GM10266 (cell line): ENCODE data around the gene PSORS1C2.

Experiments
- DNase-seq: peaks from one replicate; pipeline ENCODE4 v3.0.0; 2012; ENCODE audit errors: extremely low spot score
- CTCF ChIP-seq: IDR thresholded peaks from 2 replicates; pipeline ENCODE4 v1.5.1; 2012; ENCODE audit warnings: mild to moderate bottlenecking, low read depth; ENCODE audit not compliant: control insufficient read depth, insufficient read depth; ENCODE audit errors: missing control alignments

PSORS1C2 gene

DNA sequence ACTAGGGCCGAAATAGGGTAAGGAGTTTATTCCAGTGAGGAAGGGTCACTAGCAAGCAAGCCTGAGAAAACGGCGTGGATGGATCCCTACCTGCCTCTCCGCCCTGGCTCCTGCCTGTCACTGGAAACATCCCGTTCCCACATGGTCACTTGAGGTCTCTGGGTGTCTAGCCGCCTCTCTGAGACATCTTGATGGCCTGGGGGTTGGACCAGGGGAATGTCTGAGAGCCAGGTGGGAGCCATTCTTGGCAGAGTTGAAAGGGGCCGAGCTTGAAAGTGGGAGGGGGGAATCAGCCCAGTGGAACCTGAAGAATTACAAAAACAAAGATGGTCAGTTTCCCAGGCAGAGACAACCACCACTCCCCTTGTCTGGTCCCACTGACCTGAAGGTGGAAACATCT is 17.8 kb upstream of the PSORS1C2 start:
- no peak for DNase-seq
- TF ChIP-seq CTCF: no peak

DNA sequence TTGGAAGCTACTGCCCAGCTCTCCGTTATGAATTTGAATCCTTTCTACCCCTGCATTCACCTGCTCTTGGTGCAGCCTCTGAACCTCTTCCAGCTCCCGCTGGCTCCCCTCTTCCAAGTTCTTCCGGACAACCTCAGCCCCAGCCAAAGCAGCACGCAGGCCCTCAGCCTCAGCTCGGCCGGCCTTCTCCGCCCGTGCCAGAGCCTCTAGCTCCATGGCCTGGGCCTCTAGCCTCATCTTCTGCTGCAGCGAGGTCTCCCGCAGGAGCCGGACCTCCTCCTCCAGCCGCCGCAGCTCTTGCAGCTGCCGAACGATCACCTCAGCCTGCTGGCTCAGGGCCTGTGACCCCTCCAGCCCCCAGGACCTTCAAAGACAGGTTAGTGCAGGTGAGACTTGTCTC is 15.6 kb upstream of the PSORS1C2 start:
- TF ChIP-seq CTCF: no peak
- no peak for DNase-seq

GRCh38 chr6:31152781-31153180 is 13.9 kb upstream of the PSORS1C2 start:
- no peak for TF ChIP-seq CTCF
- no peak for DNase-seq

- TF ChIP-seq CTCF: no peak
- no peak for DNase-seq
These were observed 11.1 kb upstream of the PSORS1C2 start for GRCh38 chr6:31149827-31150447.

DNA sequence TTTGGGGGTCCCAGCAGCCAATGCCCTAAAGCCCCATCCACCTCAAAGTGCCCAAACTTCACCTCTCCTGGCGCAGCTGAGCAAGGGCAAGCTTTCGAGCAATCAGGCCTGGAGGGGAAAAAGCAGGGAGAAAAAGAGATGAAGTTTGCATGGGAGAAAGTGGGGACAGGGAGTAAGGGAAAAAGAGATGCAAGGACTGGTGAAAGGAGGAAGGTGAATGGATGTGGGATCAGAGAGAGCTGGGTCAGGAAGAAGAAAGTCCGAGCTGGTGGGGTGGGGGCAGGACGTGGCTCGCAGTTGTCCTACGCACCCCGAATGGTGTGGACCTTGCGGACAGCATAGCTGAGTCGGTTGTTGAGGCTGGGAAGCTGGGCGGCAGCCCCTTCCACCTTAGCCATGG is 6.5 kb upstream of the PSORS1C2 start:
- no peak for DNase-seq
- TF ChIP-seq CTCF: no peak

GRCh38 chr6:31144970-31145340 is 6.1 kb upstream of the PSORS1C2 start:
- DNase-seq: no peak
- TF ChIP-seq CTCF: no peak

DNA sequence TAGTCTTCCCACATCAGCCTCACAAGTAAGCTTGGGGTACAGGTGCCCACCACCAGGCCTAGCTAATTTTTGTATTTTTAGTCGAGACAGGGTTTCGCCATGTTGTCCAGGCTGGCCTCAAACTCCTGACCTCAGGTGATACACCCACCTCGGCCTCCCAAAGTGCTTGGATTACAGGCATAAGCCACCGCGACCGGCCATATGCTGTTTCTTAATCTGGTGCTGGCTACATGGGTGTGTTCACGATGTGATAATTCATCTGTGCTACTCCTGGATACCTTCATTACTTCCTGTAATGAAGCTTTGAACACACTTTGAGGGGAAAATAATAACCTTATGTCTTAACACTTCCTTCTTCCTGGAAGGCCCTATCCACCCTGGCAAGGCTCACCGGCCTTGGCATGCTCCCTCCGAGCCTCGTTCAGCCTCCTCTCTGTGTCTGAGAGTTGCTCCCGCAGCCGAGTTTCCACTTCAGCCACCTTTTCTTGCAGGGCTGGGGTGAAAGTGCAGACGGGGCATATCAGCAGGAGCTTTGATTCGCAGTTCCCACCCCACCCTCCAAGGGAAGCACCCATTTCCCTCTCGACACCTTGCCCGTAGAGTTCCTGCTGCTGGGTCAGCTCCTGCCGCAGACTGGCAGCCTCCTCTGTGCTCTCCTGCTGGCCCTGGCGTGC is 5.6 kb upstream of the PSORS1C2 start:
- no peak for TF ChIP-seq CTCF
- no peak for DNase-seq
